ENCODE results near the gene ADK.

The ADK gene

DNA sequence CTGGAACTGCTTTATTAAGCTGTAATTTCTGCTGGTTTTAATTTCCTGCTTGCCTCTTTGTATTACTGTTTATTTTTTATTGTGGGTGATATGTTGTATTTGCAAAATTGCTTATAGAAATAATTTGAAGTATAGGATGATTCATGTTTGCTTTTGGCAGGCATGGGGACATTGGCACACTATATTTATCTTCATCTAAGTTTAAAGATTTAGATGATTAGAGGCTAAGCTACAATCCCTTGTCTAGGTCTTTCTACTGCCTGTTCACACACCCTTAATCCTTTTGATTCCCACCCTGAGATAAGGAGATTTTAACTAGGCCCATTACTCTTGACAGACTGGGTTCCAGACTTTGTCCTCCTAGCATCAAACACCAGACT is 492.6 kb downstream of the ADK start:
- H3K4me3 ChIP-seq (ENCODE audit: low read length, poor library complexity, severe bottlenecking), result no peak overlapping the region
- TF ChIP-seq EZH2phosphoT487 (IDR thresholded peaks at IDR 0.05; ENCODE audit: borderline replicate concordance) (no peak), CTCF (conservative IDR thresholded peaks at IDR 0.05; ENCODE audit: low read length) (no peak)
- H3F3A ChIP-seq (ENCODE audit: low read depth), result no peaks in the 10 kb centered on the region
- no peaks in the 10 kb centered on the region for H3K27me3 ChIP-seq (ENCODE audit: insufficient read depth, low read length, poor library complexity, severe bottlenecking)
- H3K9me3 ChIP-seq (ENCODE audit: insufficient read depth, low read depth, low read length), result no peaks in the 10 kb centered on the region; the same call in none of the 2 replicates
- no peak overlapping the region for H3K4me2 ChIP-seq (ENCODE audit: low read depth, low read length, poor library complexity, severe bottlenecking)
- H2AFZ ChIP-seq (ENCODE audit: low read length), result no peak overlapping the region
- H3K36me3 ChIP-seq (ENCODE audit: insufficient read depth, low read length), result 0 out of 2 replicates have a peak, but pooled peaks cover 3% of the 10 kb centered on the region
- H3K79me2 ChIP-seq (ENCODE audit: insufficient read depth, low read length), result no peaks in the 10 kb centered on the region
- peaks cover 9% of the 10 kb centered on the region for H3K4me1 ChIP-seq (ENCODE audit: insufficient read depth, low read length, poor library complexity, severe bottlenecking)
- H3K9ac ChIP-seq (ENCODE audit: low read depth, low read length, poor library complexity, severe bottlenecking), result no peak overlapping the region
- no peaks in the 10 kb centered on the region for H3K9me2 ChIP-seq (replicated peaks; ENCODE audit: low read depth, low read length)
- H4K20me1 ChIP-seq (ENCODE audit: insufficient read depth, low read length, poor library complexity, severe bottlenecking), result no peaks in the 10 kb centered on the region

DNA sequence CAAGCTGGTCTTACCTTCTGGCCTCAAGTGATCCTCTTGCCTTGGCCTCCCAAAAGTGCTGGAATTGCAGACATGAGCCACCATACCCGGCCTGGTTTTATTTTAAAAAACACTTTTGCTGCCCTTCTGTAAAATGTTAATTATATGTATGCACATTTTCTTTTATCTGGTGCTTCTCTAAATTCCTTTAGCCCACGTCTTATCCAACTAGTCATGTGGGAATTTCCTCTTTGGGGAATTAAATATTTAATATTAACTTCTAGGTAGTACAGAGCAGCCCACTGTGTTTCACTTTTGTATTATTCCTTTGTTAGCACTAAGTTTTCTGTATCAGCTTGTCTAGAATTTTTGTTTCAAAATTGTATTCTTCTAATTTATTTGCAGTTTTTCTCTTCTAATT is 493.7 kb downstream of the ADK start:
- Histone ChIP-seq H3K27me3 (ENCODE audit: insufficient read depth, low read length, poor library complexity, severe bottlenecking) (no peaks in the 10 kb centered on the region), H3K79me2 (ENCODE audit: insufficient read depth, low read length) (no peaks in the 10 kb centered on the region), H3K4me2 (ENCODE audit: low read depth, low read length, poor library complexity, severe bottlenecking) (no peak overlapping the region), H3K9me2 (replicated peaks; ENCODE audit: low read depth, low read length) (no peaks in the 10 kb centered on the region), H3K4me1 (ENCODE audit: insufficient read depth, low read length, poor library complexity, severe bottlenecking) (peaks cover 9% of the 10 kb centered on the region), H3K36me3 (ENCODE audit: insufficient read depth, low read length) (0 out of 2 replicates have a peak, but pooled peaks cover 3% of the 10 kb centered on the region), H3K9ac (ENCODE audit: low read depth, low read length, poor library complexity, severe bottlenecking) (no peak overlapping the region), H4K20me1 (ENCODE audit: insufficient read depth, low read length, poor library complexity, severe bottlenecking) (no peaks in the 10 kb centered on the region), H3K9me3 (ENCODE audit: insufficient read depth, low read depth, low read length) (no peaks in the 10 kb centered on the region; the same call in none of the 2 replicates), H2AFZ (ENCODE audit: low read length) (no peak overlapping the region), H3K4me3 (ENCODE audit: low read length, poor library complexity, severe bottlenecking) (no peak overlapping the region), H3F3A (ENCODE audit: low read depth) (no peaks in the 10 kb centered on the region)
- TF ChIP-seq CTCF (conservative IDR thresholded peaks at IDR 0.05; ENCODE audit: low read length) (no peak), EZH2phosphoT487 (IDR thresholded peaks at IDR 0.05; ENCODE audit: borderline replicate concordance) (no peak)

DNA sequence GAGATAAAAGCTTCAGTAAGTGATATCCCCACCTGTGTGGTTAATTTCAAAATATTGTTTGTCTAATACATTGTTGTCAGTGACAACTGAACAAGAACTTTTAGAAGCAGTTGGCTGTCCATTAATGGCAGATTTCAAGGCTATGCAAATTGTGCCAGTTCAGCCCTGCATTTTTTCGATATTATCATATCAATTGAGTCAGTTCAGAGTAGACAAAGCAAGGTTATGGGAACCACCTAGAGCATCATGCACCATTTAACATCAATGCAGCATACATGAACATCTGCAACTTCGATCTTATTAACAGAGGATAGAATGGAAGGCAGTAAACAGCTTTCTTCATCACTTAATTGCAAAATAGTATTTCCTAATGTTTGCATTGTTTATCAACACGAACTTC is 494.7 kb downstream of the ADK start:
- Histone ChIP-seq H3K9me2 (replicated peaks; ENCODE audit: low read depth, low read length) (no peaks in the 10 kb centered on the region), H2AFZ (ENCODE audit: low read length) (no peak overlapping the region), H3K79me2 (ENCODE audit: insufficient read depth, low read length) (no peaks in the 10 kb centered on the region), H4K20me1 (ENCODE audit: insufficient read depth, low read length, poor library complexity, severe bottlenecking) (no peaks in the 10 kb centered on the region), H3K9ac (ENCODE audit: low read depth, low read length, poor library complexity, severe bottlenecking) (no peak overlapping the region), H3K4me2 (ENCODE audit: low read depth, low read length, poor library complexity, severe bottlenecking) (no peak overlapping the region), H3K27me3 (ENCODE audit: insufficient read depth, low read length, poor library complexity, severe bottlenecking) (no peaks in the 10 kb centered on the region), H3K36me3 (ENCODE audit: insufficient read depth, low read length) (0 out of 2 replicates have a peak, but pooled peaks cover 3% of the 10 kb centered on the region), H3K4me1 (ENCODE audit: insufficient read depth, low read length, poor library complexity, severe bottlenecking) (peaks cover 9% of the 10 kb centered on the region), H3K9me3 (ENCODE audit: insufficient read depth, low read depth, low read length) (no peaks in the 10 kb centered on the region; the same call in none of the 2 replicates), H3K4me3 (ENCODE audit: low read length, poor library complexity, severe bottlenecking) (no peak overlapping the region), H3F3A (ENCODE audit: low read depth) (no peaks in the 10 kb centered on the region)
- TF ChIP-seq EZH2phosphoT487 (IDR thresholded peaks at IDR 0.05; ENCODE audit: borderline replicate concordance), result no peak
- TF ChIP-seq CTCF (conservative IDR thresholded peaks at IDR 0.05; ENCODE audit: low read length), result no peak

All from Loucy (cell line).